ENCODE results near the gene RENBP. TPM values are rescaled to one million over a fixed set of nuclear protein-coding genes. Genes with fewer than 3 reads are reported as not detected.

The RENBP gene
- total and polyA plus RNA-seq, 8 donors: 0.43 to 7.5 (median 2.4) TPM

DNA sequence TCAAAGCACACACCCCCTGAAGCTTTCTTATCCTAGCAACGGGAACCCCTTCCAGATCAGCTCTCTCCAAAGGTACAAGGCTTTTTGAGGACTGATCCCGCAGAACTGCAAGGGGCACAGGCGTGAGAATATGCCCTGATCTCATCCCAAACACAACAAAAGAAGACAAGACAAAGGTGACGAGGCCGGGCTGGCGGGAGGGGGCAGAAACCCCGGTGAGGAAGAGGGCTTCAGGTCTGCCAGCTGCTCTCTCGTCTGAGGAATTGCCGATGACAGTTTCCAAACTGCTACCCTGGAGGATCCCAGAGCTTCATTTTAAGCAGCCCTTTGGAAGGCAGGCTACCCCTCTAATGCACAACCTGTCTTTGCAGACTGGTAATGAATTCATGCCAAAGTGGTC, 23.8 kb upstream of the RENBP start:
- peak overlapping the region in 1 of 4 donors; percentile 66 for H3K4me3 ChIP-seq
- TF ChIP-seq, protein P1, sequence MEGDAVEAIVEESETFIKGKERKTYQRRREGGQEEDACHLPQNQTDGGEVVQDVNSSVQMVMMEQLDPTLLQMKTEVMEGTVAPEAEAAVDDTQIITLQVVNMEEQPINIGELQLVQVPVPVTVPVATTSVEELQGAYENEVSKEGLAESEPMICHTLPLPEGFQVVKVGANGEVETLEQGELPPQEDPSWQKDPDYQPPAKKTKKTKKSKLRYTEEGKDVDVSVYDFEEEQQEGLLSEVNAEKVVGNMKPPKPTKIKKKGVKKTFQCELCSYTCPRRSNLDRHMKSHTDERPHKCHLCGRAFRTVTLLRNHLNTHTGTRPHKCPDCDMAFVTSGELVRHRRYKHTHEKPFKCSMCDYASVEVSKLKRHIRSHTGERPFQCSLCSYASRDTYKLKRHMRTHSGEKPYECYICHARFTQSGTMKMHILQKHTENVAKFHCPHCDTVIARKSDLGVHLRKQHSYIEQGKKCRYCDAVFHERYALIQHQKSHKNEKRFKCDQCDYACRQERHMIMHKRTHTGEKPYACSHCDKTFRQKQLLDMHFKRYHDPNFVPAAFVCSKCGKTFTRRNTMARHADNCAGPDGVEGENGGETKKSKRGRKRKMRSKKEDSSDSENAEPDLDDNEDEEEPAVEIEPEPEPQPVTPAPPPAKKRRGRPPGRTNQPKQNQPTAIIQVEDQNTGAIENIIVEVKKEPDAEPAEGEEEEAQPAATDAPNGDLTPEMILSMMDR (IDR thresholded peaks at IDR 0.05): no peak
- DNase-seq: peak in 1 of 6 donors; percentile 38
- intact Hi-C loops (cut with DNase I): no loop called here
- no peak for ATAC-seq
- H3K27ac ChIP-seq: peak overlapping the region in 1 of 4 donors; percentile 36
- 41 to 76% methylated on average over 9 of the region's 9 CpGs for WGBS, 2 donors
- FAIRE-seq: no peak
- no peaks in the 10 kb centered on the region for H3K36me3 ChIP-seq
- H3K4me1 ChIP-seq: peaks cover 0 to 6% (median 0%) of the 10 kb centered on the region in 3 donors
- H3K9me3 ChIP-seq: no peaks in the 10 kb centered on the region
- H3K27me3 ChIP-seq: no peaks in the 10 kb centered on the region

DNA sequence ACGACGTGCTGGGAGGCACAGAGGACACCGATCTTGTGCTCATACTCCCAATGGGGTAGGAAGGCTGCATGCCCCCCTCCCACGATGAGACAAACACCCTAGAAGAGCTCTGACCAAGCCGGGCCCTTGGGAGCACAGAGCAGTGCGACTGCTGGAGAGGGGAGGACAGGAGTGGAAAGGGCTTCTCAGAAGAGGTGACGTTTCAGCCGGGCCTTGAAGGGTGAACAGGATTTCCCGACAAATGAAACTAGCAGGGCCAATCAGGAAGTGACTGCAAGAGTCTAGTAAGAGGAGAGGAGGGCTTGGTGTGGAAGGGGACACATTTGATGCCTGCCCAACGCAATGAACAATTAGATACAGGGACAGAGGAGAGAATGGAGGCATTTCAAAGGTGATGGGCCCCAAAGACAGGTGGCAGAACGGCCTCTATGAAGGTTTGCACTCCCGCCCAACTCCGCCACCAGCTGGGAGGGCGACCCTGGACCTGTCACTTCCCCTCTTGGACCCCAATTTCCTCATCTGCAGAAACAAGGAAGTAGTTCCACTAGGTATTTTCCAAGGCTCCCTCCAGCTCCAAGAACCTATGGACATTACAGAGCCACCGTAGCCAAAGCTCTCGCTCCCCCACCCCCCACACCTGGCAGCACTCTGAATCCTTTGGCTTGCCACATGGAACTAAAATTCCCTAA, 23.2 kb upstream of the RENBP start:
- WGBS, 2 donors: 53 to 76% methylated on average over 16 of the region's 16 CpGs
- TF ChIP-seq, protein P1 (IDR thresholded peaks at IDR 0.05): no peak
- intact Hi-C loops (cut with DNase I): no loop called here
- no peaks in the 10 kb centered on the region for H3K9me3 ChIP-seq
- H3K4me3 ChIP-seq: no peak overlapping the region
- H3K4me1 ChIP-seq: peaks cover 0 to 6% (median 0%) of the 10 kb centered on the region in 3 donors
- no peaks in the 10 kb centered on the region for H3K36me3 ChIP-seq
- peak overlapping the region in 1 of 4 donors; percentile 37 for H3K27ac ChIP-seq
- no peak for ATAC-seq
- H3K27me3 ChIP-seq: no peaks in the 10 kb centered on the region
- no peak for FAIRE-seq
- peak in 2 of 6 donors; percentile 48 to 60 for DNase-seq

DNA sequence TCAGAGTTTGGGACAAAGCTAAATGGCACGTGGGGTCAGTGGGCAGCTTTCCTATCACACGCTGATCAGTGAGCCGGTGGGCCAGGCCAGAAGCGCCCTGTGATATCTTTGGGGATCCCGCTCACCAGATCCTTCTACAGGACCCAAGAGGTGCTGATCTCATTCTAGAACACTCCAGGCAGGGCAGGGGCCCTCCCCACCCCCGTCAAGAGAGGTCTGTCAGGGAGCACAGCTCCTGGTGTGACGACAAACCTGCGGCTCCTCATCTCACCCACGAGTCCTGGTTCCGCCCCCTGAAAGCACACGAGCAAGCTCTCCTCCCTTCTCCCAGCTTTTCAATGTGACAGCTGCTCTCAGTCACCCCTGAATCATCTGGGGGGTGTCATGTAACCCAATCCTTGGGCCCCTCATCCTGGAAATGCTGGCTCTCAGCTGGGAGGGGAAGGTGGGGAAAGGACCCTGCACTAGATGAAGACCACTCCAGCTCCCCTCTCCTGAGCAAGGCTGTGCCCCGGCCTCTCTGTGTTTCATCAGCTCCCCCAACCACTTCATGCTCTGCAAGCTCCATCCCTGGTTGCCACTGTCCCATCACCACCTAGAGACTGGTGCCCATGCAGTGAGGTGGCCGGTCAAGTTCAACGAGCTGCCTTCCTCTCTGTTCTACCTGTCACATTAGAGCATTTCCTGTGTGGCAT, 22.5 kb upstream of the RENBP start:
- TF ChIP-seq, protein P1 (IDR thresholded peaks at IDR 0.05): no peak
- no peaks in the 10 kb centered on the region for H3K27me3 ChIP-seq
- ATAC-seq (no peak), FAIRE-seq (no peak), DNase-seq (peak in 1 of 6 donors; percentile 50)
- WGBS, 2 donors: 56 to 77% methylated on average over 14 of the region's 14 CpGs
- no peaks in the 10 kb centered on the region for H3K9me3 ChIP-seq
- H3K4me3 ChIP-seq: no peak overlapping the region
- peaks cover 0 to 6% (median 0%) of the 10 kb centered on the region in 3 donors for H3K4me1 ChIP-seq
- H3K36me3 ChIP-seq: peaks cover 0 to 1% (median 1%) of the 10 kb centered on the region in 3 donors
- intact Hi-C loops (cut with DNase I): no loop called here
- H3K27ac ChIP-seq: peak overlapping the region in 2 of 4 donors; percentile 19 to 37

DNA sequence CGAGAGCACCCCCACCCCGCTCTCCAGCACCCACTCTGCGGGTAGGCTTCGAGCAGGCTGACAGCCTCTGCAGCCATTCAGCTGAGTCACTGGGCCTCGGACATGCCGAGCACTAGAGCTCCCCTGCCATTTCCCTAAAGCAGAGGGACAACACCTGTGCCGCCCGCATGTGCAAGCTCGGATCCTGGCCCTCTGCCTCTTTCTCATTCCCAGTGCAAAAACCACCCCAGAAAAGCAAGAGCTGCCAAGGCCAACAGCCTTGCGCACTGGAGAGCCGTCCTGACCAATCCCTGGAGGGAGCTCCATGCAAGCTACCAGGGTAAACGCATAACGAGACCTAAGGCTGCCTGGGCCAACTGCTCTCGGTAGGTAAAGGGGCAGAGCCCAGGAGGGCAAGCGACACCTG, 21.8 kb upstream of the RENBP start:
- WGBS, 2 donors: 27 to 59% methylated on average over 15 of the region's 15 CpGs
- Histone ChIP-seq H3K4me1 (peaks cover 0 to 6% (median 0%) of the 10 kb centered on the region in 3 donors), H3K27me3 (no peaks in the 10 kb centered on the region), H3K9me3 (no peaks in the 10 kb centered on the region), H3K36me3 (peaks cover 0 to 8% (median 6%) of the 10 kb centered on the region in 3 donors), H3K27ac (peak overlapping the region in 3 of 4 donors; percentile 1 to 28 (median 19)), H3K4me3 (no peak overlapping the region)
- TF ChIP-seq, protein P1 (IDR thresholded peaks at IDR 0.05): no peak
- FAIRE-seq (no peak), ATAC-seq (peak; percentile 4 to 48 (median 30)), DNase-seq (peak in 5 of 6 donors; percentile 58 to 79 (median 73))
- intact Hi-C loops (cut with DNase I): no loop called here

Measured in pancreas (tissue), 10 donors.